Breast epithelium (tissue), 4 donors: ENCODE results near the gene RHOH. TPM values are rescaled to one million over a fixed set of nuclear protein-coding genes. Genes with fewer than 3 reads are reported as not detected.

ENCODE experiments used
- DNase-seq, 2 donors: peaks; one replicate each; pipeline ENCODE4 v3.0.0-alpha.2; 2019; ENCODE audit warnings: low spot score in 2 of 2
- H3K27ac ChIP-seq, 2 donors: fragments of 200-600 bp; sonication (generic) in 1 of 2; one replicate each; pipeline ENCODE4 v1.5.1; 2016 to 2019; ENCODE audit warnings: mild to moderate bottlenecking in 1 of 2
- H3K27me3 ChIP-seq, 2 donors: fragments of 200-600 bp; sonication (generic) in 1 of 2; one replicate each; pipeline versions ENCODE4 v1.5.1 to v1.6.0; 2017 to 2019; ENCODE audit warnings: control low read depth in 1 of 2, mild to moderate bottlenecking in 1 of 2
- H3K36me3 ChIP-seq: fragments of 200-600 bp; one replicate; pipeline ENCODE4 v1.5.1; 2019
- H3K4me1 ChIP-seq, 2 donors: fragments of 200-600 bp; sonication (generic); one replicate each; pipeline ENCODE4 v1.5.1; 2016 to 2019; ENCODE audit warnings: control low read depth in 1 of 2
- H3K4me3 ChIP-seq, 3 donors: fragments of 200-600 bp; sonication (generic); 1 replicate in 2 of 3; 2 replicates in 1 of 3; pipeline ENCODE4 v1.5.1; 2016 to 2019; ENCODE audit warnings: mild to moderate bottlenecking in 3 of 3, moderate library complexity in 2 of 3
- H3K9me3 ChIP-seq, 2 donors: fragments of 200-600 bp; sonication (generic) in 1 of 2; one replicate each; pipeline ENCODE4 v1.5.1; 2016 to 2019; ENCODE audit warnings: control low read depth in 1 of 2
- POLR2A ChIP-seq: fragments of 450-650 bp; IDR thresholded peaks from one replicate; pipeline ENCODE4 v1.6.1; 2016; ENCODE audit warnings: antibody characterized with exemption, mild to moderate bottlenecking, moderate library complexity
- POLR2AphosphoS5 ChIP-seq, 3 donors: sonication (generic); formaldehyde crosslinking; IDR thresholded peaks; one replicate each; pipeline ENCODE4 v1.6.1; 2017; ENCODE audit warnings: antibody characterized with exemption in 3 of 3
- intact Hi-C: fragments of 100-400 bp; cut with DNase I; formaldehyde crosslinking; loops from one replicate; pipeline ENCODE4 v1.15.1; 2023; ENCODE audit warnings: low total_unique reads
- total RNA-seq, 3 donors: library from RNA; depleted of rRNA; stranded (reverse); fragments of >200 nt; gene quantifications; one replicate each; pipeline ENCODE4 v1.1.0, GENCODE V29; 2016
- TF ChIP-seq, protein P1 (sequence below), 3 donors: fragments of 450-650 bp; IDR thresholded peaks; one replicate each; pipeline ENCODE4 v1.5.1; 2016 to 2017; ENCODE audit warnings: antibody characterized with exemption in 3 of 3, mild to moderate bottlenecking in 3 of 3, moderate library complexity in 3 of 3

The RHOH gene
- total RNA-seq, 3 donors from 2014 or later: 5.0 to 16.4 (median 9.7) TPM

DNA sequence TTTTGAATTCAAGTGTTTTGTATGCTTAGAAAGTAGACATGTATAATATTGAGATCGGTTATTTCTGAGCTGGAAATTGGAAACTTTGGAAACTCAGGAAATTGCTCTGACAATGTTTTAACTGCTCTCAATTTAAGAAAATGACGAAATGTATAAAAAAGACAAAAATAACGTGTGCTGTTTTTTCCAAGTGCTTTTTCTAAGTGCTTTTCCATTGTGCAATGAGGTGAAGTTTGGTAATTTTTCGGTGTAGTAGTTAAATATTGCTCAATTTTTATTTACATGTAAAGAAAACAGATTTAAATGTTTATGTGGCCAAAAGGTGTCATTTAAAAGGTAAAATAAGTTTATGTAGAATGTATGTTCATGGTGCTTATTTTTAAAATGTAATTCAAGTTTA is 39.4 kb upstream of the RHOH start:
- intact Hi-C loops: no loop called here

DNA sequence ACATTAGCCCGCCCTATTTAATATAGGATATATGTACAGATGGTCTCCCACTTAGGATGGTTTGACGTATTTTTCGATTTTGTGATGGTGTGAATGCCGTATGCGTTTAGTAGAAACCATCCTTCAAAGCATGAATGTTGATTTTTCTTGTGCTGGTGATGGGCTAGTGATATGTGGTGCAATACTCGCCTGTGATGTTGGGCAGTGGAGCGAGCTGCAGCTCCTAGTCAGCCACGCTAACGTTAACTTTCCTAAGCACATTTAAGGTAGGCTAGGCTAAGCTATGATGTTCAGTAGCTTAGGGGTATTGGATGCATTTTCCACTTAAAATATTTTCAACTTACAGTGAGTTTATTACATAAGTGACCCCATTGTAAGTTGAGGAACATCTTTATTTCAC is 36.6 kb upstream of the RHOH start:
- Histone ChIP-seq H3K4me1 (no peaks in the 10 kb centered on the region), H3K4me3 (no peak overlapping the region), H3K27me3 (no peaks in the 10 kb centered on the region), H3K9me3 (no peaks in the 10 kb centered on the region), H3K27ac (no peak overlapping the region), H3K36me3 (no peaks in the 10 kb centered on the region)
- intact Hi-C loops: no loop called here
- no peak for TF ChIP-seq POLR2A
- TF ChIP-seq, protein P1, sequence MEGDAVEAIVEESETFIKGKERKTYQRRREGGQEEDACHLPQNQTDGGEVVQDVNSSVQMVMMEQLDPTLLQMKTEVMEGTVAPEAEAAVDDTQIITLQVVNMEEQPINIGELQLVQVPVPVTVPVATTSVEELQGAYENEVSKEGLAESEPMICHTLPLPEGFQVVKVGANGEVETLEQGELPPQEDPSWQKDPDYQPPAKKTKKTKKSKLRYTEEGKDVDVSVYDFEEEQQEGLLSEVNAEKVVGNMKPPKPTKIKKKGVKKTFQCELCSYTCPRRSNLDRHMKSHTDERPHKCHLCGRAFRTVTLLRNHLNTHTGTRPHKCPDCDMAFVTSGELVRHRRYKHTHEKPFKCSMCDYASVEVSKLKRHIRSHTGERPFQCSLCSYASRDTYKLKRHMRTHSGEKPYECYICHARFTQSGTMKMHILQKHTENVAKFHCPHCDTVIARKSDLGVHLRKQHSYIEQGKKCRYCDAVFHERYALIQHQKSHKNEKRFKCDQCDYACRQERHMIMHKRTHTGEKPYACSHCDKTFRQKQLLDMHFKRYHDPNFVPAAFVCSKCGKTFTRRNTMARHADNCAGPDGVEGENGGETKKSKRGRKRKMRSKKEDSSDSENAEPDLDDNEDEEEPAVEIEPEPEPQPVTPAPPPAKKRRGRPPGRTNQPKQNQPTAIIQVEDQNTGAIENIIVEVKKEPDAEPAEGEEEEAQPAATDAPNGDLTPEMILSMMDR (IDR thresholded peaks at IDR 0.05): no peak
- TF ChIP-seq POLR2AphosphoS5 (IDR thresholded peaks at IDR 0.05): no peak
- no peak for DNase-seq

More for the DNA sequence above, 39.4 kb upstream of the RHOH start:
- Histone ChIP-seq H3K27ac (no peak overlapping the region), H3K36me3 (no peaks in the 10 kb centered on the region), H3K9me3 (no peaks in the 10 kb centered on the region), H3K4me1 (no peaks in the 10 kb centered on the region), H3K27me3 (no peaks in the 10 kb centered on the region), H3K4me3 (no peak overlapping the region)
- no peak for DNase-seq
- TF ChIP-seq POLR2AphosphoS5 (IDR thresholded peaks at IDR 0.05) (no peak), POLR2A (no peak)
- TF ChIP-seq, protein P1 (IDR thresholded peaks at IDR 0.05): no peak

DNA sequence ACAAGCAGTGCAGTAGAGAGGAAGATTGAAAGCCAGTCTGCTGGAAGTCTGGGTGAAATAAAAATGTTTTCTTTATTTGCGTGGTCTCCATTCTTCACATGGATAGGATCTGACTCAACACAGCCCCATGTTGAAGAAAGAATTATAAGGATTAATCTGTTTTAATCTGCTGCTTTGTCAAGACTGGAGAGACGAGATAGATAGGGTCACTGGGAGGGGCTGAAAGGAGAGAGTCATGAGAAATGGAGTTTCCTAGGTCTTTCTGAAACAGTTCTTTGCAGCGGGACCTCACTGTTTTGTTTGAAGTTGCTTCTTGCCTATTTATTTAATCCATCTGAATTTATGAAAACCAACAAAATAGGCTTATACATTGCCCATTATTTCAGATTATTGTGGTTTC is 32.4 kb upstream of the RHOH start:
- intact Hi-C loops: no loop called here

DNA sequence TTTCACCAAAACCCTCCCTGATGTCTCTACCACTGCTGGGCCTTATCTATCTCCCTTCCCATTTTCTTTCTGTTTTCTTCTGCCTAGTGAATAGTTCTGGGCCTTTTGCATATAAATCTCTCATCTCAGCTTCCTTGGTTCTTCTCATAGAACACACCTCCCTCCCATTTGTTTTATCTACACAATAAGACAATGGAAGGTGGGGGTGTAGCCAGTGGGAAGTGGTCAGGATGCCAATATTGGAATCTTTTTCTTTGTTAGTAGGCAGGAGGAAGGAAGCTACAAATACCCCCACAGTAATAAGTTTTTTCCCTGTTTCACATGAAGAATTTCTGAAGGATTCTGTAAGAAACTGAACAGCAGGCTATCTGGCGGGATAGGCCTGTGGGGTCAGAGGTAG is 30.9 kb upstream of the RHOH start:
- intact Hi-C loops: no loop called here
- no peaks in the 10 kb centered on the region for H3K36me3 ChIP-seq
- no peaks in the 10 kb centered on the region for H3K27me3 ChIP-seq
- no peaks in the 10 kb centered on the region for H3K4me1 ChIP-seq
- peaks cover 0 to 19% of the 10 kb centered on the region in 2 donors for H3K9me3 ChIP-seq
- H3K27ac ChIP-seq: no peak overlapping the region
- no peak for DNase-seq
- H3K4me3 ChIP-seq: no peak overlapping the region
- TF ChIP-seq, protein P1 (IDR thresholded peaks at IDR 0.05): no peak
- TF ChIP-seq POLR2AphosphoS5 (IDR thresholded peaks at IDR 0.05): no peak
- no peak for TF ChIP-seq POLR2A

More for the DNA sequence above, 32.4 kb upstream of the RHOH start:
- Histone ChIP-seq H3K4me3 (no peak overlapping the region), H3K27me3 (no peaks in the 10 kb centered on the region), H3K27ac (no peak overlapping the region), H3K9me3 (peaks cover 0 to 19% of the 10 kb centered on the region in 2 donors), H3K36me3 (no peaks in the 10 kb centered on the region), H3K4me1 (no peaks in the 10 kb centered on the region)
- no peak for DNase-seq
- TF ChIP-seq POLR2AphosphoS5 (IDR thresholded peaks at IDR 0.05): no peak
- TF ChIP-seq POLR2A: no peak
- TF ChIP-seq, protein P1 (IDR thresholded peaks at IDR 0.05): no peak

DNA sequence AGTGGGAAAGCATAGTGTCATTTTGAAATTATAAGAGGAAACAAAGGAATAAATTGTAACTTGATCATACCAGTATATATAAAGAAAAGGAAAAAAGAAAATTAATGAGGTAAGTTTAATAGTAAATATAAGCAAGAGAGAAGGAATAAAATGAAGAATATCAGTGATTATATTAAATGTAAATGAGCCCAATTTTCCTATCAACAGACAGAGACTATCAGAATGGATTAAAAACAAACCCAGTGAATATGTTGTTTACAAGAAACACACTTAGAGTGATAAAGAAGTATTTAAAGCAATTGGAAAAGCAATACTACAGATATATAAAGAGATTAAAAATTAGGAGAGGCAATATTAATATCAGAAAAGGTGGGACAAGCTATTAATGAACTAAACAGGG is 28.8 kb upstream of the RHOH start:
- peaks cover 0 to 19% of the 10 kb centered on the region in 2 donors for H3K9me3 ChIP-seq
- no peak for DNase-seq
- H3K4me3 ChIP-seq: no peak overlapping the region
- H3K36me3 ChIP-seq: no peaks in the 10 kb centered on the region
- intact Hi-C loops: no loop called here
- H3K4me1 ChIP-seq: no peaks in the 10 kb centered on the region
- no peaks in the 10 kb centered on the region for H3K27me3 ChIP-seq
- TF ChIP-seq POLR2AphosphoS5 (IDR thresholded peaks at IDR 0.05) (no peak), POLR2A (no peak)
- TF ChIP-seq, protein P1 (IDR thresholded peaks at IDR 0.05): no peak
- no peak overlapping the region for H3K27ac ChIP-seq
